ENCODE measurements around the gene GAS7.

DNA sequence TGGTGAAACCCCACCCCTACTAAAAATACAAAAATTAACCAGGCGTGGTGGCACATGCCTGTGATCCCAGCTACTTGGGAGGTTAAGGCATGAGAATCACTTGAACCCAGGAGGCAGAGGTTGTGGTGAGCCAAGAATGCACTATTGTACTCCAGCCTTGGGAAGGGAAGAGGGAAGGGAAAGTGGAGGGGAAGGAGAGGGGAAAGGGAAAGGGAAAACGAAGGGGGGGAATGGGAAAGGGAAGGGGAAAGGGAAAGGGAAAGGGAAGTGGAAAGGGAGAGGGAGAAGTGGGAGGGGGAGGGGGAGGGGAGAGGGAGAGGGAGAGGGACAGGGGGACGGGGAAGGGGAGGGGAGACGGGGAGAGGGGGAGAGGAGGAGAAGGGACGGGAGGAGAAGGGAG is 122.5 kb downstream of the GAS7 start:
- TF ChIP-seq, protein P1, sequence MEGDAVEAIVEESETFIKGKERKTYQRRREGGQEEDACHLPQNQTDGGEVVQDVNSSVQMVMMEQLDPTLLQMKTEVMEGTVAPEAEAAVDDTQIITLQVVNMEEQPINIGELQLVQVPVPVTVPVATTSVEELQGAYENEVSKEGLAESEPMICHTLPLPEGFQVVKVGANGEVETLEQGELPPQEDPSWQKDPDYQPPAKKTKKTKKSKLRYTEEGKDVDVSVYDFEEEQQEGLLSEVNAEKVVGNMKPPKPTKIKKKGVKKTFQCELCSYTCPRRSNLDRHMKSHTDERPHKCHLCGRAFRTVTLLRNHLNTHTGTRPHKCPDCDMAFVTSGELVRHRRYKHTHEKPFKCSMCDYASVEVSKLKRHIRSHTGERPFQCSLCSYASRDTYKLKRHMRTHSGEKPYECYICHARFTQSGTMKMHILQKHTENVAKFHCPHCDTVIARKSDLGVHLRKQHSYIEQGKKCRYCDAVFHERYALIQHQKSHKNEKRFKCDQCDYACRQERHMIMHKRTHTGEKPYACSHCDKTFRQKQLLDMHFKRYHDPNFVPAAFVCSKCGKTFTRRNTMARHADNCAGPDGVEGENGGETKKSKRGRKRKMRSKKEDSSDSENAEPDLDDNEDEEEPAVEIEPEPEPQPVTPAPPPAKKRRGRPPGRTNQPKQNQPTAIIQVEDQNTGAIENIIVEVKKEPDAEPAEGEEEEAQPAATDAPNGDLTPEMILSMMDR (optimal IDR thresholded peaks at IDR 0.05 in 1 of 3, IDR thresholded peaks at IDR 0.05 in 1 of 3, conservative IDR thresholded peaks at IDR 0.05 in 1 of 3; ENCODE audit: extremely low read depth in 1 of 3, insufficient read depth in 2 of 3, low read length in 3 of 3) = no peak
- TF ChIP-seq EZH2 (IDR thresholded peaks at IDR 0.05; ENCODE audit: low read length) = no peak

Measured in keratinocyte (primary cell).